Hair follicle dermal papilla cell (primary cell): ENCODE data around the gene PCSK5. TPM values are rescaled to one million over a fixed set of nuclear protein-coding genes. Genes with fewer than 3 reads are reported as not detected.

Experiments used
- total RNA-seq: library from RNA; depleted of rRNA; stranded (reverse); fragments of >200 nt; gene quantifications from 2 replicates; pipeline ENCODE4 v1.2.3, GENCODE V29; 2012

PCSK5 gene
- total RNA-seq: 7.4 and 10.2 TPM in 2 replicates

GRCh38 chr9:75890472-75891276 is at the start of gene PCSK5:
Gene PCSK5 (plus strand): TSS chr9:75890673. CDS start chr9:75891182, 509 bp downstream.

GRCh38 chr9:76394195-76394959 is 503.9 kb downstream of the PCSK5 start, which contains the start of gene RFK:
Gene RFK (minus strand): TSS chr9:76394426. CDS start chr9:76394171, 255 bp downstream.

